Stimulated activated CD4-positive, alpha-beta T cell treated with anti-CD3 and anti-CD28 coated beads, Interleukin-1b, Interleukin-23, amount 100 ng/mL, for 1 hour (primary cell): ENCODE results near the gene ENDOD1.

ENCODE experiments used
- DNase-seq, 2 donors: peaks; one replicate each; pipeline ENCODE4 v3.0.0-alpha.2; 2020; ENCODE audit warnings: low read depth in 2 of 2

ENDOD1 gene

DNA sequence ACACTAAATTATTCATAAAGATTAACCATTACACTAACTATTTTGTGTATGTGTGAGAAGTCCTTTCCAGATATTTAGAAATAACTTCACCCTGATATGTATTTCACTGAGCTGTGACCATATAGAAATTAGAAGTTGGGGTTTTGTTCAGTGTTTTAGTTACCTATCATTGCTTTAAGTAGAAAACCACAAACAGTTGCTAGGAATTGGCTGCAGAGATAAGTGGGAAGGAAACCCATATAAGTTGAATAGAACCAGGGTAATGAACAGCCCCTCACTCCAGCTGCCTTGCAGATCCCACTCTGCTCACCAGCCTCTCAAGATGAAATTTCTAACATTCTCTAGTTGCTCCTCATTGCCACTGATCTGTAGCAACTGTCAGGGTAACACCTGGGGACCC, 12.7 kb upstream of the ENDOD1 start:
- no peak for DNase-seq

DNA sequence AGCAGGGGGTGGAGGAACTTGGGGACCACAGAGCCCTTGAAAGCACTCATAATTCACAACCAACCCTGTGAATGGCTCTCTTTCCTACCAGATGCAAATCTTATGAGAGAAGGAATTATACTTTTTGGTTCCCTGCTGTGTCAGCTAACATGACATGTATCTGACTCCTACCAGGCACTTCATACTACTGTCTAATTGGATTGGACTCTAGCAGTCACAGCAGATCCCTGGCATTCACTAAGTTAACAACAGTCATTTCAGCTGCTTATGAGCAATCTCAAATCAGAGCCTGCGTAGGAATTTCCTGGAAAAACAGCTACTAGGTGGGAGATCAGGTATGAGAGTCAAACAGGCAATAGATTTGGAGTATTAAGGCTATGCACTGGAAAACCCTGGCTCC, 11.1 kb upstream of the ENDOD1 start:
- no peak for DNase-seq

DNA sequence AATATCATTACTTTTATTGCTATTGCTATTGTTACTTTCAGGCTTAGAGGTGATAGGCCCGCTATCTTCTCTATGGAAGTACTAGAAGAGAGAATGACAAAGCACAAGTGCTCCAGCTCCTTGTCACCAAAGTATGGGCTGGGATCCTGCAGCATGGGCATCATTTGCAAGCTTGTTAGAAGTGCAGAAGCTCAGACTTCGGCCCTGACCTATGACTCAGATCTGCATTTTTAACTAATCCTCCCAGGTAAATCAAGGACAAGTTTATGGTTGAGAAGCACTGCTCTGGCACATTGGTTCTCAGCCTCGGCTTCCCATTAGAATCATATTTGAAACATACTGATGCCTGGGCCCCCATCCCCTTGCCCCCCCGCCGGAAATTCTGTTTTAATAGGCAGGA, 8.6 kb upstream of the ENDOD1 start:
- no peak for DNase-seq

- no peak for DNase-seq
These were observed 8.2 kb upstream of the ENDOD1 start for GRCh38 chr11:95081412-95081811.

DNA sequence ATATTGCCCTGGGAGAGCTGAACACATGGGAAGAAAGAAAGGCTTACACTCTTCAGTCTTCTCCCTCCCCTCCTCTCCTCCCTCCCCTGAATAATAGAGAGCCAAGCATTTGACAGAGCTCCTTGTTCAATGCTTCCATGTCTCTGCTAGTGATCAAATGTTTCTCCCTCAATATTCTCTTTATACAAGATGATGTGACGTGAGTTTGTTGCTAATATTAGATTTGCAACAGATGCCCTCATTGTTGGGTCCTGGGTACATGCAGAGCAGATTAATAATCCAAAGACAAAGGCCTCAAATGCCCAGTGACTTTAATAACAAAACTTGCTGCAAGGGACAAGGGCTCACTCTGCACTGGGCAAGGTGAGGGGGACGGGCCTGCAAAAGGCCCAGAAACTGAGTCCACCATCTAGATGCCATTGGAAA, 7.1 kb upstream of the ENDOD1 start:
- no peak for DNase-seq

DNA sequence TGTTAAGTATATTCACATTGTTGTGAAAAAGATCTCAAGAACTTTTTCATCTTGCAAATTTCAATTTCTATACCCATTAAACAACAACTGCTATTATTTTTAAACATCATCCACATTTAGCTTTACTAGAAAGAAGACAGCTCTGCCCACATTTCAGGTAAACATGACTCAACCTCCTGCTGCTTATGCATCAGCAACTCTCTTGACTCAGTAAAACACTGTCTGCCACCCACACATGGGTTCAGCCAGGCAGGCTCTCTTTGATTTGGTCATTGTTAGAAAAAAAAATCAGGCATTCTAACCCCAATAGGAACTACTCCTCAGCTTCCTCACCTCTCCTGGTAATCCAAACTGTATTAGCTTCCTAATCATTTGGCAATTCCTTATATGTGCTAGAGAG, 5.1 kb upstream of the ENDOD1 start:
- DNase-seq: no peak

- no peak for DNase-seq
These were observed 4.4 kb upstream of the ENDOD1 start for GRCh38 chr11:95085117-95085816.

DNA sequence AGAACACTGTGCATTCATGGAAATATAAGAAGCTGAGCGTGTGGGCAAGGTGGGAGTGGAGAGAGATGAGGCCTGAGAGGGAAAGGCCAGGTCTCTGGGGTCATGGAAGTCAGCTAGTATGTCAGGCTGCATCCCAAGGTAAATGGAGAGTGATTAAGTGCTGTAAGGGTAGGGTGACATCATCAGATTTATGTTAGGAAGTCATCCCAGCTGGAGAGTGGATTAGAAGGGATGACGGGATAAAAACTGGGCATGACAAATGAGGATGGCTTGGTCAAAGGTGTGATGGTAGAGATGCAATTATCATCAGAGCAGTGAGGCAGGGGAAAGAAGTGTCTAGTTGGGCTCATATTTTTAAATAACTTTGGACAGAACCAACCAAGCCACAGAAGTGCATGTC, 3.5 kb upstream of the ENDOD1 start:
- no peak for DNase-seq

GRCh38 chr11:95086836-95087570, 2.6 kb upstream of the ENDOD1 start:
- no peak for DNase-seq

GRCh38 chr11:95088946-95089619, 563 bp upstream of the ENDOD1 start:
- DNase-seq: no peak

- no peak for DNase-seq
These were observed 2.1 kb downstream of the ENDOD1 start for GRCh38 chr11:95091663-95092180.

GRCh38 chr11:95092549-95093324, 3.1 kb downstream of the ENDOD1 start:
- DNase-seq: no peak

DNA sequence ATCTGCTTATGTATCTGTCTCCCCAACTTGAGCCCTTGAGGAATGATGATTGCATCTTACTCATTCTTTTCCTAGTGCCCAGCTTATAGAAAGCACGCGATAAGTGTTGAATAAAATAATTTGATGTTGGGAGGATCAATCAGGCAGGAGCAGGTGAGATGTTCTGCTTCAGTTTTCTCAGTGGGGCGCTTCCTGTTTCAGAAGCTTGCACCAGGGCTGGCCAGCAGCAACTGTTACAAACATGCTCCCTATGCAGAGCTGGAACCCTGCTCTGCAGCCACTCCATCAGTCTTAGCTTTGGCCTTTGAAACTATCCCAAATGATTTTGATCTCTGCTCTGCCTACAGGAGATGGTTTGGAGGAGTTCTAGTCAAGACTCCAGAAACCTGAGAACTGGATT, 3.9 kb downstream of the ENDOD1 start:
- DNase-seq: no peak

DNA sequence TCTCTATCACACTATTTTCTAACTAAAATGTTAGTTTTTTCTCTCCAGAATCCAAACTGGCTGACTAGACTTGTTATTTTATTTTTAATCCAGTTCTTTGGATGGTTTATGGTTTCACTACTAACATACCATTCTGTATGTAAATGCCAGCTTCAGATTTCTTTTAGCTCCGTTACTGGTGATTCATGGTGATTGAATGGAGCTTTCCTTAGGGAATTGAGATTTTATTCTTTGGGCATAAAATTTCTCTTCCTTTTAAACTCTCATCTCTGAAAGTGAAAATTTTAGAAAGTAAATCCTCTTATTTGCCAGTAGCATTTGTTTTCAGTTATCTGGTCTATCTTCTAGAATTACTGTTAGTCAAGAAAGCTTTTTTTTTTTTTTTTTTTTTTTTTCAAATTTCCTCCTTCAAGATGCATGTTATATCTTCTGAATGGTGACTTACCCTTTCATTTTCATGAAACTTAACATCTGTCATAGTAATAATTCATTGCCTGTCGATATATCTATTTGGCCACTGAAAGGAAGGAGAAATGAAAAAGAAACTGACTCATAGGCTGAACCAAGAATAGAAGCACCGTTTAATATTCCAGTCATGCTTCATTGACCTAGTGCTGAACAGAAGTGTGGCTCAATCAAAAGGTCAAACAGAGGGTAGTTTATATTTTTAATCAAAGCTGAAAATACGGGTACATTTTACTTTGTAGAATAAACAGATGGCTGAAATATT, 6.4 kb downstream of the ENDOD1 start:
- DNase-seq: no peak

DNA sequence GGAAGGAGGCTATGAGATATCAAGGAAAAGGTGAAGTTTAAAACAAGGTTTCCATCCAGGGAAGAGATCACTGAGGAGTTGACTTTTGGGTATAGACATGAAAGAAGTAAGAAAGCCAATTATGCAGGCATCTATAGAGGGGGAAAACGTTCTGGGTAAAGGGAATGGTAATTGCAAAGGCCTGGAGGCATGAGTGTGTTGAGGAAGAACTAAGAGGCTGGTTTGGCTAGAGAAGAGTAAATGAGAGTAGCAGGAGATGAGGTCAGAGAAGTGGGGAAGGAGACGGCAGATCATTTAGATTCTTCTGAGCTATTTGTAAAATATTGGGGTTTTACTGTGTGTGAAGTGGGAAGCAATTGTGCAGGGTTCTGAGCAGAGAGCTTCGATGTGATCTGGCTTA, 7.6 kb downstream of the ENDOD1 start:
- DNase-seq: no peak

DNA sequence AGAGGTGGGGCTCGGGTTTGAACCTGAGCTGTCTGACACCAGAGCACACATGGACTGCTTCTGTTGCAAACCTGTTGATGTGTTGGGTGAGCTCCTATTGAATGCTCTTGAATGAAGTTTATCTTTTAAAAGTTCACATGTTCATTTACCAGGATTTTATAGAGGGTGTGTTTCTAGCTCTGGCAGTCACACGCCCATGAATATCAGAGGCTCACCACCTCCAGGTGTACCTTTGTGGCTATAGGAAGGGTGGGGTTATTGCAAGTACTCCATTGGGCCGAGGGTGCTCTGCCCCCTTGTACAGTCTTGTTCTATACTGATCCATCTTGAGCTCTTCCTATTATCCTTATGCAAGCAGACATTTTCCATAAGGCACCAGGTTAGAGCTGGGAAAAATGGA, 9.2 kb downstream of the ENDOD1 start:
- no peak for DNase-seq

DNA sequence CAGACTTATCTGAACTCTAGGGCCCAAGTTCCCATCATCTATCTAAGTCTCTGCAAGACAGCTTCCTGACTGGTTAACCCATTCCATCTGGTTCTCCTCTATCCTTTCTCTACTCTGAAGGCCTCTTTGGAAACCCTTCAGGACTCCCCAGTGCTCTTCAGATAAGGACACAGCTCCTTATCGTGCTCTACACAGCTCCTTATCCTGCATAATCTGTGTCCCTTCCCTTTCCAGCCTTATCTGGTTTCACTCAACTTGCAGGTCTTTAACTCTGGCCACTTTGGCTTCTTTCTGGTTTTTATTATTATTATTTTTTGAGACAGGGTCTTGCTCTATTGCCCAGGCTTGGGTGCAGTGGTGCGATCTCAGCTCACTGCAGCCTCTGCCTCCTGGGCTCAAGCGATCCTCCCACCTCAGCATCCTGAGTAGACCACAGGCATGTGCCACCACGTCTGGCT, 10.6 kb downstream of the ENDOD1 start:
- no peak for DNase-seq

DNA sequence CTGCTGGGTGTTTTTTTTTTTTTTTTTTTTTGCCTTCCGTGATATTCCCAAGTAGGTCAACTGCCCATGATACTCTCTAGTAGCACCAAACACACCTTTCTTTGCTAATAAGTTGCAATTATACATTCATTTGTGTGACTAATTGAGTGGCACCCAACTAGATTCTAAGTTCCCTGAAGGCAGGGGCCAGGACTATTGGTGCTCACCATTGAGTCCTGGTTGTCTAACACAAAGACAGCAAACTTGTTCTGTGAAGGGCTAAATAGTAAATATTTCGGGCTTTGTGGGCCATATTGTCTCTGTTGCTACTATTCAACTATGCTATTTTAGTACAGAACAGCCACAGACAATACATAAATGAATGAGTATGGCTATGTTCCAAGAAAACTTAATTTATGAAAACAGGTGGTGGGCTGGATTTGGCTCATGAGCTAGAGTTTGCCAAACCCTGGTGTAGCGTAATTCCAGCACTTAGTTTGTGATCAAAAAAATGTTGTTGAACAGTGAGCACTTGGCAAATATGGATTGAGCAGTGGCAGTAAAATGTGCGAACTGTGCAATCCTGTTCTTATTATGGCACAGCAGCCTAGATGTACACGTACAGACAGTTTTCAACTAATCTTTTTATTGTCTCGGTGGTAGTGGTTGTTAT, 11.3 kb downstream of the ENDOD1 start:
- no peak for DNase-seq

- DNase-seq: no peak
These were observed 12.3 kb downstream of the ENDOD1 start for GRCh38 chr11:95101935-95102334.

DNA sequence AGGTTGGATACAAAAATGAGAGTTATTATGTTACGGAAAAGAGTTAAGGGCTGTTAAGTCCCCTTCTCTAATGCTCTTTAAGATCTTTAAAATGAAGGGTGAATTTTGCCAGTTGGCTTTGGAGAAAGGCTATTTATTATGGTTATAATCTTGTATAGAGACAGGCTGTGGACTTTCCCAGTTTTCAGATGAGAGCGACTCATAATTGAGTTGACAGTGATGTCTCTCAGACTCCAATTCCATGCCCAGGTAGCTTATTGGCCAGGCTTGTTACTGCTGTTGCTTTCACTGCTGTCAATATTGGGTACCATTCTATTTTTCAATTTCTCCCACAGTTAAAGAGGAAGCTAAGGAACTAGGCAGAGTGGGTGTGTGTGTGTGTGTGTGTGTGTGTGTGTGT, 13.1 kb downstream of the ENDOD1 start:
- no peak for DNase-seq

DNA sequence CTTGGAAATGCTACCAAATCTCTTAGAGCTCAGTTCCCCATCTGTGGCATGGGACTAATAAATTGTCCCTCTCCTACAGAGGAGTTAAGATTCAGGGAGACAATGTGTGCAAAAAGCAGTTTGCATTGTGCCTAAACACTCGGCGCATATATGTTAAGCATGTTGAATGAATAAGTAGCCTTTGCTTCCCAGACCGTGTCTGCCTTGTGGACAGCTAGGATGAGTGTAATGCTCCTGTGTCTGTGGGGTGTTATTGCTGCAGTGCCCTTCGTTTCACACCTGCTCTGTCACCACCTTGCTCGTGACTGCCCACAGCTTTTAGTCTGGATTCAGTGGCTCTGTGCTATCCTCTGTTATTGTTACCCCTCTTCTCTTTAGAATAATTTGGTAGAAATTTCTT, 14.1 kb downstream of the ENDOD1 start:
- no peak for DNase-seq
